LoVo (cell line): ENCODE measurements around the gene HK2.
"Not testable (repeated sequence)": the region's sequence is repeated elsewhere in the genome, so short reads cannot be mapped to it uniquely, and the experiment has no call there.

ENCODE experiments used
- DNase-seq: peaks from one replicate; pipeline ENCODE4 v3.0.0-alpha.2; 2016; ENCODE audit warnings: low spot score

The HK2 gene

GRCh38 chr2:74834792-74835755 is 1.1 kb downstream of the HK2 start:
- peak; percentile 56 for DNase-seq

- DNase-seq, result peak; percentile 67
These were observed 2.1 kb downstream of the HK2 start for GRCh38 chr2:74835831-74836674.

- no peak for DNase-seq
These were observed 2.9 kb downstream of the HK2 start for GRCh38 chr2:74836675-74837401.

GRCh38 chr2:74841641-74842040 is 7.7 kb downstream of the HK2 start:
- no peak for DNase-seq

- no peak for DNase-seq
These were observed 9.5 kb downstream of the HK2 start for GRCh38 chr2:74843433-74843832.

DNA sequence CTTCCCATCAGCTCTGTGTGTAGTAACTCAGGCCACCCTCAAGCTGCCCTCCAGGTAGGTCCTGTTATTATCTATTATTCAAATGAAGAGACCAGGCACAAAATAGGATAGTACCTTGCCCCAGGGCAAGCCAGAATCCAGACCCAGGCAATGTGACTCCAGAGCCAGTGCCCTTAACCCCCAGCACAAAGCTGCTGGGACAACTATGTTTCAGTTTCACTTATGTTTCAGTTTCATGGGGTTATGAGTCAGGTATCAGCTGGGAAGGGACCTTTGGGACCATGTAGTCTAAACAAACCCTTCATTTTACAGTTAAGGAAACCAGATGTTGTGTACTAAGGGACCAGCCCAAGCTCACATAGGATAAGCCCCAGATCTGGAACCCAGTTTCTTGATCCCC is 10.0 kb downstream of the HK2 start:
- peak; percentile 51 for DNase-seq

GRCh38 chr2:74844752-74845151 is 10.8 kb downstream of the HK2 start:
- DNase-seq, result no peak

DNA sequence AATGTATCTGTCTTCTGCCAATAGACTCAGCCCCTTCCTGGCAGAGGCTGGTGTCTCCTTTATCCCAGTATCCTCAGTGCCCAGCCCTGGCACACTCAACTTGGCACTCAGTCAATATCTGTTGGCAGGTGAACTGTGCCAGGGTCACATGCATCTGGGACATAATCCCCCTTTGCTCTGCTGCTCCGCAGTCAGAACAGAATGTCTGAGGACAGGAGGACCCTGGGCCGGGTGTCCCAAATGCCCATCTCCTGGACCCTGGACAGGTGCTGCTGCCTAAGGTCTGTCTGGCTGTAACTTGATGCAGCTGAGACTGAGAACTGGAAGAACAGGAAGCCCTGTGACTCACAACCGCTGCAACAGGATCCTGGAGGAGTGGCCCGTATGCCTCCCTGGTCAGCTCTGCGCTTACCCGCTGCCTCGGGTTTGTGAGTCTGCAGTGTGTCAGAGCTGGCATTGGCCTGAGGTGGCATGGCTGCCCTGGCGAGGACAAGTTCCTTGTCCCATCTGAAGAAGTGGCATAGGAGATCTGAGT is 11.4 kb downstream of the HK2 start:
- DNase-seq, result peak; percentile 75

DNA sequence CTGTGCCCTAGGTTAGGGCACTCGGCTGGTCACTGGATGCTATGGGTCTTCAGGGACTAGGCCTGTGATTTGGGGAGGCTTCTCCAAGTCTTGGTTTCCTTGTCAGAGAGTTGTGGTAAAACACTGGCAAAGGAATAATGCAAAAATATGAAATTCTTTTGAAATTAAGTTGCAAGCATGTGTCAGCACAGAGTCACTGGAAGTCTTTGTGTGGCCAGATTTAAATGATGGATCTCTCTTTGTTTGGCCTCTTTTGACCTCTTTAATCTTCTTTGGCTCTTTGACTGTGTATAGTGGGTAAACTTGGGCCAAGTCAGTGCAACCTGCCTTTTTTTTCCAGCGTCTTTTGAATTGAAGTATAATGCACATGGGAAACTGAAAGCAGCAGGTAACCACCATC is 12.1 kb downstream of the HK2 start:
- no peak for DNase-seq

DNA sequence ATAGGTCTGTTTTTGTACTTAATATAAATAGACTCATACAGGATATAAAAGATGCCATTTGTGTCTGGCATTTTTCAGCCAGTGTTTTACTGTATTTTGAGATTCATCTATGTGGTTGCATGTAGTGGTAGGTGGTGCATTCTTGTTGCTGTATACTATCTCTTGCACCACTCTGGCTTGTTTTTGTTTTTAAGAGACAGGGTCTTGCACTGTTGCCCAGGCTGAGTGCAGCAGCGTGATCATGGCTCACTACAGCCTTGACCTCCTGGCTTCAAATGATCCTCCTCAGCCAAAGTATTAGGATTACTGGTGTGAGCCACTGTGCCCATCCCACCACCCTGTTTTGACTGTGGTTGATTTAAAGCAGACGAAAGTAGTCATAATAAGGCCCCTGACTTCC is 12.6 kb downstream of the HK2 start:
- DNase-seq, result no peak

DNA sequence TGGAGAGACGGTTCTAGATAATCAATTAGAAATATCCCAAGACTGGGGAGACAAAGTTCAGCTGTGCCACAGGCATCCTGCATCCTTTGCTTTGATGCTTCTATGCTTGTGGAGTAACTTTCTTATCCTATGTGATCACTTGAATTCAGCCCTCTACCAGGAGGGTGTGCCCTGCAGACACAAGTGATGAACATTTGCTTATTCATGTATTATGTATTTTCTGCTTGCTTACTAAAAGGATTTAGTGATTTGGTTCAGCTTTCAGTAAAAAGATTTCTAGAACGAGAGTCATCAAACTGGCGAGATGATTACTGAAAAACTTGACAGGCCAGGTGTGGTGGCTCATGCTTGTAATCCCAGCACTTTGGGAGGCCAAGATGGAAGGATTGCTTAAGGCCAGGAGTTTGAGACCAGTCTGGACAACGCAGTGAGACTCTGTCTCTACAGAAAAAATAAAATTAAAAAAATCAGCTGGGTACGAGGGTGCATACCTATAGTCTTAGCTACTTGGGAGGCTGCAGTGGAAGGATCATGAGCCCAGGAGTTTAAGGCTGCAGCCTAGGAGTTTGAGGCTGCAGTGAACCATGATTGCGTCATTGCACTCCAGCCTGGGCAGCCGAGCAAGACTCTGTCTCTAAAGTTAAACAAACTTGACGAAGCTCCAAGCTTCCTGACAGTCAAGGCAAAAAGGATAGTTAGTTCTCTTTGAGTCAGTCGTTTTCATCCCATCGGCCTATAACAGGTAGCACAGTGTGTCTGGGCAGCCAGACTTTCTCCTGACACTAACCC is 13.3 kb downstream of the HK2 start:
- no peak for DNase-seq

DNA sequence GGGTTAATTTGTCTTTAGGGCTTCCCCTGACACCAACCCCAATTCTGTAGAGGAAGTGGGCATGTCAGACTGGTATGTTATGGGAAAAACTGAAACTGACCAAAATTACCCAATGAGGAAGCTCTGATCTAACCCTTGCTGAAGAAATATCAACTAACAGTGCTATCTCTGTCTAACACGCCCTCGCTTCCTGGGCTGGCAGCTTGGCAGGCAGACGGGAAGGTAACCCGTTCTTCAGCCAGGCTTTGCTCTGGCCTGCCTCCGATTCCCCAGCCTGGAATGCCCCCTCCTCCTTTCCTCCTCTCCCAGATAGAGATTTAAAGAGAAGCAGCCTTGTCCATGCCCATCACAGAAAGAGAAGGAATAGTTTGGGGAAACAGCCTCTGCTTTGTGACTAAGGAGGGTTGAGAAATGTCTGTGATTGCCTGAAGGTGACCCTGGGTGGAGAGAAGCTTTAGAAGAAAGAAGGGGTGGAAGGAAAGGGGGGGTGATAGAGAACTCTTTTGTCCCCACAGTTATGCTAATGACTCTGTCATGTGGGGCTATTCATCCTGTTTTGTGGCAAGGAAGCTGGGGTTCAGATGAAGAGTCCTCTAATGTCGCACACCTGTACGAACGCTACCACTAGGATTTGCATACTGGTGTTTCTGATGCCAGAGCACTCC is 15.4 kb downstream of the HK2 start:
- no peak for DNase-seq

DNA sequence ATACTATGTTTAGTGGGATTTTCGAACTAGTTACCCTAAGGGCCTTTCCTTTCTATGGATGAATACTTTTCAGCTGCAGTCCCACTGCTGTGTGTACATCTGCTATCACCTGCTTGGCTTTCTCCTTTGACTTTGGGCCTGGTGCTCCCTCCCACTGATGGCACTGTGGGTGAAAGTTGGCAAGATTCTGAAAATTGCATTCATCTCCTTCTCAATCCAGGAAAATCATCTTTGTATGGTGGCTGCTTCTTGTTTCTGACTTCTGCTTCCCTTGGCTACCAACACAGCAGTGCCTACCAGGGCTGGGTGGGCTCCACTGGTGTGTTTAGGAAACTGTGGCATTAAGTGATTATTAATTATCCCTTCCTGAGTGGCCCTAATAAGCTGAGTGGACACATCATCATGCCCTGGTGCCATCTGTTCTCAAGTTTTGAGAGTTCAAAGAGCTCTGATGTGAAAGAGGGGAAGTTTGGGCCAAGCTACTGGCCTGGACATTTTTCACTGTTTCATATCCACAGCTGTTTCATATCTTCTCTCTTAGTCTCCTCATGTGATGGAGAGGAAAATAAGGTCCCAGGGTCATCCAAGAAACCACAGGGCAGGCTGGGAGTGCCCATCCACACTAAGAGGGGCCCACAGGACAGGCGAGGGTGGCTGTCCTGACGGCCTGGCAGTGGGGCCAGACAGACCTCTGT is 16.7 kb downstream of the HK2 start:
- DNase-seq, result no peak

DNA sequence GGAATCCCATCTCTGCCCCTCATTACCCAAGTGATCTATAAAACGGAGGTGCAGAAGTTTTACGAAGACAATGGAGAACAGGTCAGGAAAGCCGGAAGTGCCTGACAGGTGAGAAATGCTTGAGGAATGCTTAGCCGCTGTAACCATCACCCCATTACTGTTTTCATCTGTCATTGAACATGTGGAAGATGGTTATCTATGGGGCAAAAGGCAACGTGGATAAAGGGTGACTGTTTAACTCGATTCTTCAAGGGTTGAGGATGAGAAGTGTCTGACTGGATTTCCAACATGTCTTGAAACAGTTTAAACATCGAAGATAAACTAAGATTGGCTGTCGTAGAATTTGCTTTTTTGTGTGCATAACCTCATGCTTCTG is 17.3 kb downstream of the HK2 start:
- no peak for DNase-seq

DNA sequence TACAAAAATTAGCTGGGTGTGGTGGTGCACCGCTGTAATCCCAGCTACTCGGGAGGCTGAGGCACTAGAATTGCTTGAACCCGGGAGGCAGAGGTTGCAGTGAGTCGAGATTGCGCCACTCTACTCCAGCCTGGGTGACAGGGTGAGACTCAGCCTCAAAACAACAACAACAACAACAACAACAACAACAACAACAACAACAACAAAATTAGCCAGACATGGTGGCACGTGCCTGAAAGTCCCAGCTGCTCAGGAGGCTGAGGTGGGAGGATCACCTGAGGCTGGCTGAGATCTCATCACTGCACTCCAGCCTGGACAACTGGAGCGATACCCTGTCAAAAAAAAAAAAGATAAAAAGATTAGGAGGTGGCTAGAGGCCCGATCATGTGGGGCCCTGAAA is 19.4 kb downstream of the HK2 start:
- DNase-seq, result not testable (repeated sequence)

GRCh38 chr2:74854401-74854800 is 20.5 kb downstream of the HK2 start:
- DNase-seq, result no peak

GRCh38 chr2:74855114-74855707 is 21.3 kb downstream of the HK2 start:
- not testable (repeated sequence) for DNase-seq

DNA sequence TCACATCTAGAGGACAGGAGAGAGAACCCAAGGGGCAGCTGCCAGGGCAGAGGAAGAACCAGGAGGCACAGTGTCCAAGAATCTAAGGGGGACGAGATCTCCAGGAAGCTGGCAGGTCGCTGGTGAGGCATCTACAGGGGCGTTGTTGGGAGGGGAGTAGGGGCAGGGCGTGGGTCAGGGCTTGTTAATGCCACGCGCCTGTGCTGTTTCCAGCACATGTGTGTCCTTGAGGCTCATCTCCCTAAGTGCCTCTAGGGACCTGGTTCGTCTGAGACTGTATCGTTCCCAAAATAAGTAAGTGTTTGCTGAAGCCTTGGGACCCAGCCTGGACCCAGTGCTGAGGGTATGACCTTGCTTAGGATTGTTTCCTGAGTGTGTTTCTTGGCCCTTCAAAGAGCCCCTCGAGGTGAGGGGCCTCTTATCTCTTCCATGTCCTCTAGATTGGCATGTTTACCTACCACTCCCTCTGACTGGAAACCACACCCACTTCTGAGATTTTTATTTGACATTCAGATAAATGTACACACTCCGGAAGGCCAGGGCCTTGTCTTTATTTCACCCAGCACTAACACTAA is 22.2 kb downstream of the HK2 start:
- peak; percentile 41 for DNase-seq

GRCh38 chr2:74856599-74856998 is 22.7 kb downstream of the HK2 start:
- no peak for DNase-seq
